ENCODE measurements around the gene STRN4.

Gene STRN4, protein sequence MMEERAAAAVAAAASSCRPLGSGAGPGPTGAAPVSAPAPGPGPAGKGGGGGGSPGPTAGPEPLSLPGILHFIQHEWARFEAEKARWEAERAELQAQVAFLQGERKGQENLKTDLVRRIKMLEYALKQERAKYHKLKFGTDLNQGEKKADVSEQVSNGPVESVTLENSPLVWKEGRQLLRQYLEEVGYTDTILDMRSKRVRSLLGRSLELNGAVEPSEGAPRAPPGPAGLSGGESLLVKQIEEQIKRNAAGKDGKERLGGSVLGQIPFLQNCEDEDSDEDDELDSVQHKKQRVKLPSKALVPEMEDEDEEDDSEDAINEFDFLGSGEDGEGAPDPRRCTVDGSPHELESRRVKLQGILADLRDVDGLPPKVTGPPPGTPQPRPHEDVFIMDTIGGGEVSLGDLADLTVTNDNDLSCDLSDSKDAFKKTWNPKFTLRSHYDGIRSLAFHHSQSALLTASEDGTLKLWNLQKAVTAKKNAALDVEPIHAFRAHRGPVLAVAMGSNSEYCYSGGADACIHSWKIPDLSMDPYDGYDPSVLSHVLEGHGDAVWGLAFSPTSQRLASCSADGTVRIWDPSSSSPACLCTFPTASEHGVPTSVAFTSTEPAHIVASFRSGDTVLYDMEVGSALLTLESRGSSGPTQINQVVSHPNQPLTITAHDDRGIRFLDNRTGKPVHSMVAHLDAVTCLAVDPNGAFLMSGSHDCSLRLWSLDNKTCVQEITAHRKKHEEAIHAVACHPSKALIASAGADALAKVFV

DNA sequence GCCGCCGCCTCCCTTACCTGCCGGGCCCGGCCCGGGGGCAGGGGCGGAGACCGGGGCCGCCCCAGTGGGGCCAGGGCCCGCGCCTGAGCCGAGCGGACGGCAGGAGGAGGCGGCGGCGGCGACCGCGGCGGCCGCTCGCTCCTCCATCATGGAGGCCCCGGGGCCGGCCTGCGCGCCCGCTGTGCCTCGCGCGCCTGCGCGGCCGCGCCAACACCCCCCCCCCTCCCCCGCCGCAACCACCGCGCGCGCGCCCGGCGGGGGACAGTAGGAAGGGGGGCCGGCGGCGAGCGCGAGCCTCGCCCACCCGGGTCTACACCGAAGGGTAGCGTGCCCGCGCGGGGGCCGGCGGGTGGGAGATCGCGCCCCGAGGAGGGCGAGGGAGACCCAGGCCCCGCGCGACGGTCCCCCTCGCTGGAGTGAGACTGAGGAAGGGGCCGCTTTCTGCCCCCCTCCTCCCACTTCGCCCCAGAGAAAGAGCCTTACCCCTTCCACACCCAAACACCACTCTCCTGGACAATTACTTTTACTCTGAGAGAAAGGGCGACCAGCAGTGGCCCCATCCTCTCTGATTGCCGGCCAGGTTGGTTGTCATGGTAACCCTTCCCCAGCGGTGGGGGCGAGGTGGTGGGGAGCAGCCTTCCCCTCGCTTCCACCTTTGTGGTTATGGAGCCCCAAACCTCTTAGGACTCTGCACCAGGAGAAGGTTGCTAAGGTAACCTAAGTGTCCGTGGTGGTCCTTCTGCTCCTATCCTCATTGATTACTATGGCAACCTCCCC, at the start of gene STRN4:
STRN4 (minus strand) TSS at position 170 of the 777 bp plus-strand sequence; CDS start at position 150, 20 bp downstream.
- Histone ChIP-seq H3K27ac (ENCODE audit: low read length) (peak within 1 kb of the TSS; percentile 31), H3K9me3 (ENCODE audit: control insufficient read depth in 1 of 2, low read length in 2 of 2) (no peaks in the 10 kb centered on the region), H3K4me1 (ENCODE audit: control insufficient read depth in 1 of 2, insufficient read depth in 2 of 2, low read length in 2 of 2) (peaks cover 6 to 37% of the 10 kb centered on the region in 2 donors), H3K27me3 (ENCODE audit: low read depth, low read length) (no peaks in the 10 kb centered on the region), H3K36me3 (ENCODE audit: control insufficient read depth in 1 of 2, insufficient read depth in 2 of 2, low read length in 2 of 2) (peaks cover 0 to 4% of the 10 kb centered on the region in 2 donors), H3K4me3 (ENCODE audit: low read depth in 1 of 2, low read length in 2 of 2) (peak within 1 kb of the TSS; percentile 85 to 91)

DNA sequence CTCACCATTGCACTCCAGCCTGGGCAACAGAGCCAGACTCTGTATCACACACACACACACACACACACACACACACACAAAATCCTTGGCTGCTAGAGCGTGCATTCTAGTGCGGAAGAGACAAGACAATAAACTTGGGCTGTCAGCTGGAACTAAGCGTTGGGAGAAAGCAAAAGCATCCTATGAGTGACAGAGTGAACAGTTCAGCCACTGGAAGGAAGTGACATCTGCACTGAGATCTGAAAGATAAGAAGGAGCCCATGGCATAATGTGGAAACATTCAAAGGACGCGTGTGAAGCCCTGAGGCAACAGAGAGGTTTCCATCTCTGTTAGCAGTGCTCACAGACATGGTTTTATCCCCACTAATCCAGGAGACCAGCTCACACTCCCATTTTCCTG, 45.7 kb upstream of the STRN4 start:
- Histone ChIP-seq H3K4me3 (ENCODE audit: low read depth in 1 of 2, low read length in 2 of 2) (no peak overlapping the region), H3K27ac (ENCODE audit: low read length) (no peak overlapping the region), H3K27me3 (ENCODE audit: low read depth, low read length) (no peaks in the 10 kb centered on the region), H3K9me3 (ENCODE audit: control insufficient read depth in 1 of 2, low read length in 2 of 2) (no peaks in the 10 kb centered on the region), H3K4me1 (ENCODE audit: control insufficient read depth in 1 of 2, insufficient read depth in 2 of 2, low read length in 2 of 2) (no peaks in the 10 kb centered on the region), H3K36me3 (ENCODE audit: control insufficient read depth in 1 of 2, insufficient read depth in 2 of 2, low read length in 2 of 2) (no peaks in the 10 kb centered on the region)

DNA sequence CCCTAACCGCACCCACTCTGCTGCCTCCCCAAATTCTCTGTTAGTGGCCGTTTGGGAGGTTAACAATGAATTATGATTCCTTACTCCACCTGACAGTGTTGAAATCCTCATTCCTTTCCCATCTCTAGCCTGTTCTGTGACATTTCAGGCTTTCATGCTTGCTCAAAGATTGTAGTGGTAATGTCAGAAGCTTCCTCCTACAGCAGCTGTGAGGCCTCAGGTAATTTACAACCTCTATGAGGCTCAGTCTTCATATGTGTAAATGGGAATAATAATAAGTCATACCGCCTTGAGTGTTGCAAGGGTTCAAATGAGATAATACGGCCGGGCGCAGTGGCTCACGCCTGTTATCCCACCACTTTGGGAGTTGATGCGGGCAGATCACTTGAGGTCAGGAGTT, 43.1 kb upstream of the STRN4 start:
- no peaks in the 10 kb centered on the region for H3K27me3 ChIP-seq (ENCODE audit: low read depth, low read length)
- no peak overlapping the region for H3K4me3 ChIP-seq (ENCODE audit: low read depth in 1 of 2, low read length in 2 of 2)
- no peak overlapping the region for H3K27ac ChIP-seq (ENCODE audit: low read length)
- H3K36me3 ChIP-seq (ENCODE audit: control insufficient read depth in 1 of 2, insufficient read depth in 2 of 2, low read length in 2 of 2) = no peaks in the 10 kb centered on the region
- no peaks in the 10 kb centered on the region for H3K9me3 ChIP-seq (ENCODE audit: control insufficient read depth in 1 of 2, low read length in 2 of 2)
- peaks cover 3 to 18% of the 10 kb centered on the region in 2 donors for H3K4me1 ChIP-seq (ENCODE audit: control insufficient read depth in 1 of 2, insufficient read depth in 2 of 2, low read length in 2 of 2)

DNA sequence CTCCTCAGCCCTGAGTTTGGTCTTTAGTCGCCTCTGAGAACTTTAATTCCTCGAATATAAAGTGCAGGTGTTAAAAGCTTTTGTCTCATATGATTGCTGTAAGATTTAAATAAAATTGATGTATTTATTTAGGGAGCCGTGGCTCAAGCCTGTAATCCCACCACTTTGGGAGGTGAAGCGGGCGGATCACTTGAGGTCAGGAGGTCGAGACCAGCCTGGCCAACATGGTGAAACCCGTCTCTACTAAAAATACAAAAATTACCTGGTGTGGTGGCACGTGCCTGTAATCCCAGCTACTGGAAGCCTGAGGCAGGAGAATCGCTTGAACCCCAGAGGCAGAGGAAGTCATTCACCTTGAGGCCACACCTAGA, 42.7 kb upstream of the STRN4 start:
- no peaks in the 10 kb centered on the region for H3K36me3 ChIP-seq (ENCODE audit: control insufficient read depth in 1 of 2, insufficient read depth in 2 of 2, low read length in 2 of 2)
- no peak overlapping the region for H3K27ac ChIP-seq (ENCODE audit: low read length)
- H3K27me3 ChIP-seq (ENCODE audit: low read depth, low read length) = no peaks in the 10 kb centered on the region
- no peaks in the 10 kb centered on the region for H3K9me3 ChIP-seq (ENCODE audit: control insufficient read depth in 1 of 2, low read length in 2 of 2)
- peaks cover 7 to 22% of the 10 kb centered on the region in 2 donors for H3K4me1 ChIP-seq (ENCODE audit: control insufficient read depth in 1 of 2, insufficient read depth in 2 of 2, low read length in 2 of 2)
- H3K4me3 ChIP-seq (ENCODE audit: low read depth in 1 of 2, low read length in 2 of 2) = peak overlapping the region in 1 of 2 donors; percentile 79

DNA sequence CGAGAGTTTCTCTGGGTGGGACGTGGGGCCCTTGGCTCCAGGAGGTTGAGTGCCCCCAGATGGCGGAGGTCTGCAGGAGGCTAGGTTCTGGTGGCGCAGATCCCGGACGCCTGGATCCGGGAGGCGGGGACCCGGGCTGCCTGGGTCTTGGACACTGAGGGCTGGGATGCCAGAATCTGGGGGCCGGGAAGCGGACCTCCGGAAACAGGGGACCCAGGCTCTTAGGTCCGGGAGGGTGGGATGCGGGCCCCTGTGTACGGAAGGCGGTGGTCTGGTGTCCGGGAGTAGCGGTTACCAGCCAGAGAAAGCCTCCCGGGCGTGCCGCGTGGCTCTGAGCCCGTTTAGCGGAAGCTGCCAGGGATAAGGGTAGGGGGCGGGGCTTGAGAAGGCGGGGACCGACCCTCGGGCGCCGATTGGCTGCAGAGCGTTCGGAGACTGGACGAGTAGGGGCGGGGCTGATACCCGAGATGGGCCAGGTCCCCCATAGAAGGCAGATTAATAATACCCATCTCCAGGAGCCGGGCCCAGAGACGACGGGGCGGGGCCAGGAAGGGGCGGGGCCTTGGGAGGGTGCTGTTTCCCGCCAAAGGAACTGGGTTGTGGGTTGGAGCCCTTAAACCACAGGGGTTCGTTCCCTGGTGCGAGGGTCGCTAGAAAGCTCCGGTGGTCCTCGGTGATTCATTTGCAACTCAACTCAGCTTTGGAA, 42.2 kb upstream of the STRN4 start, which contains the start of gene SLC1A5:
SLC1A5 (minus strand) TSS at position 333 of the 706 bp plus-strand sequence. CDS start 629 bp downstream, outside the sequence.
- H3K27me3 ChIP-seq (ENCODE audit: low read depth, low read length) = no peaks in the 10 kb centered on the region
- H3K4me1 ChIP-seq (ENCODE audit: control insufficient read depth in 1 of 2, insufficient read depth in 2 of 2, low read length in 2 of 2) = peaks cover 9 to 24% of the 10 kb centered on the region in 2 donors

DNA sequence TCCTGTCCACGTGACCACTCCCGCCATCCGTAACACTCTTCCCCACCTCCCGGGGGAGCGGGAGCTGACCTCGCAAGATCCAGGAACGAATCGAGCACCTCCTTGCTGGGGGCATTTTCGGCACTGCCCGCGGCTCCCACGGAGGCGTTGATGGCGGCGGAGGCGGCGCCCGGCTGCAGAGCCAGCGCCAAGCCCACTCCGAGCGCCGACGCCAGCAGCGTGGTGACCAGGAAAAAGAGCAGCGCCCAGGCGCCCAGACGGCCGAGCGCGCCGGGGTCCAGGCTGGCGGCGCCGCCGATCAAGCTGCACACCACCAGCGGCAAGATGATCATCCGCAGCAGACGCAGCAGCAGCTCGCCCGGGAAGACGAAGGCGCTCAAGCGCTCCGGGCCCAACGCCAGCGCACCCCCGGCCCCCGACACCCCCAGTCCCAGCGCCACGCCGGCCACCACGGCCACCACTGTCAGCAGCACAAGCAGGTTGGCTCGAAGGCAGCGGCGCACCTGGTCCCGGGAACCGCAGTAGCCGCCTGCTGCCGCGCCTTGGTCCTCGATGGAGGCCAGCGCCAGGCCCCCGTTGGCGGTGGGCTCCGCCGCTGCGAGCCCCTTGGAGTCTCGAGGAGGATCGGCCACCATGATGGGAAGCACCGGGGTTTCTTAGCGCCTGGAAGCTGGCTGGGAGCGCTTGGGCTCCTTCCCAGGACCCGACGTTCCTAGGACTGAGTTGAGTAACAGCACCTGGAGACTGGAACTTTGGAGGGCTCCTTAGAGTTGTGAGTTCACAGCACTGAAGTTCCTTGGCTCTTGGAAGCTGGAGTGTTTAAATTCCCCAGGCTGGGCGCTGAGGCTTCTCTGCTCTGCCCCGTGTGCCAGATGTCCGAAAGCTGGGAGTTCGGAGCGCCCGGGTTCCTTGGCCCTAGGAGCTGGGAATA, 41.3 kb upstream of the STRN4 start:
- peak overlapping the region; percentile 94 for H3K27ac ChIP-seq (ENCODE audit: low read length)
- H3K27me3 ChIP-seq (ENCODE audit: low read depth, low read length) = no peaks in the 10 kb centered on the region
- H3K4me1 ChIP-seq (ENCODE audit: control insufficient read depth in 1 of 2, insufficient read depth in 2 of 2, low read length in 2 of 2) = peaks cover 9 to 24% of the 10 kb centered on the region in 2 donors
- peak overlapping the region; percentile 79 for H3K4me3 ChIP-seq (ENCODE audit: low read depth in 1 of 2, low read length in 2 of 2)
- H3K36me3 ChIP-seq (ENCODE audit: control insufficient read depth in 1 of 2, insufficient read depth in 2 of 2, low read length in 2 of 2) = peaks cover 3 to 5% of the 10 kb centered on the region in 2 donors
- no peaks in the 10 kb centered on the region for H3K9me3 ChIP-seq (ENCODE audit: control insufficient read depth in 1 of 2, low read length in 2 of 2)

More for the DNA sequence above, 42.2 kb upstream of the STRN4 start, which contains the start of gene SLC1A5:
- H3K9me3 ChIP-seq (ENCODE audit: control insufficient read depth in 1 of 2, low read length in 2 of 2) = no peaks in the 10 kb centered on the region
- H3K27ac ChIP-seq (ENCODE audit: low read length) = peak within 1 kb of the TSS; percentile 67
- peaks cover 0 to 2% of the 10 kb centered on the region in 2 donors for H3K36me3 ChIP-seq (ENCODE audit: control insufficient read depth in 1 of 2, insufficient read depth in 2 of 2, low read length in 2 of 2)
- H3K4me3 ChIP-seq (ENCODE audit: low read depth in 1 of 2, low read length in 2 of 2) = peak within 1 kb of the TSS; percentile 79

DNA sequence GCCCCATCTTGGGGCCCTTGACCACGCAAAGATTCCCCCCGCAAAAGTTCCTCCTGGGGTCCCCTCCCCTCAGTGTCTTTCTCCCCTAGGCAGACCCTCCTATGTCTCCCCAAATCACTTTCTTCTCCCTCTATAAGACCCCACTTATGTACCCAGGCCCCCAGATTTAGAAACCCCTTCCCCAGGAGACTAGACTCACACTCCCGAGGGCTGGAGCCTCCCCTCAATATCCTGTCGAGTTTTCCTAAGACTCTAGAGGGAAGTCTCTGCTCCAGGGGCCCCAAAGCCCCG, 40.7 kb upstream of the STRN4 start:
- Histone ChIP-seq H3K36me3 (ENCODE audit: control insufficient read depth in 1 of 2, insufficient read depth in 2 of 2, low read length in 2 of 2) (peaks cover 3 to 8% of the 10 kb centered on the region in 2 donors), H3K9me3 (ENCODE audit: control insufficient read depth in 1 of 2, low read length in 2 of 2) (no peaks in the 10 kb centered on the region), H3K4me3 (ENCODE audit: low read depth in 1 of 2, low read length in 2 of 2) (peak overlapping the region; percentile 79), H3K4me1 (ENCODE audit: control insufficient read depth in 1 of 2, insufficient read depth in 2 of 2, low read length in 2 of 2) (peaks cover 9 to 24% of the 10 kb centered on the region in 2 donors), H3K27ac (ENCODE audit: low read length) (peak overlapping the region; percentile 94), H3K27me3 (ENCODE audit: low read depth, low read length) (no peaks in the 10 kb centered on the region)

DNA sequence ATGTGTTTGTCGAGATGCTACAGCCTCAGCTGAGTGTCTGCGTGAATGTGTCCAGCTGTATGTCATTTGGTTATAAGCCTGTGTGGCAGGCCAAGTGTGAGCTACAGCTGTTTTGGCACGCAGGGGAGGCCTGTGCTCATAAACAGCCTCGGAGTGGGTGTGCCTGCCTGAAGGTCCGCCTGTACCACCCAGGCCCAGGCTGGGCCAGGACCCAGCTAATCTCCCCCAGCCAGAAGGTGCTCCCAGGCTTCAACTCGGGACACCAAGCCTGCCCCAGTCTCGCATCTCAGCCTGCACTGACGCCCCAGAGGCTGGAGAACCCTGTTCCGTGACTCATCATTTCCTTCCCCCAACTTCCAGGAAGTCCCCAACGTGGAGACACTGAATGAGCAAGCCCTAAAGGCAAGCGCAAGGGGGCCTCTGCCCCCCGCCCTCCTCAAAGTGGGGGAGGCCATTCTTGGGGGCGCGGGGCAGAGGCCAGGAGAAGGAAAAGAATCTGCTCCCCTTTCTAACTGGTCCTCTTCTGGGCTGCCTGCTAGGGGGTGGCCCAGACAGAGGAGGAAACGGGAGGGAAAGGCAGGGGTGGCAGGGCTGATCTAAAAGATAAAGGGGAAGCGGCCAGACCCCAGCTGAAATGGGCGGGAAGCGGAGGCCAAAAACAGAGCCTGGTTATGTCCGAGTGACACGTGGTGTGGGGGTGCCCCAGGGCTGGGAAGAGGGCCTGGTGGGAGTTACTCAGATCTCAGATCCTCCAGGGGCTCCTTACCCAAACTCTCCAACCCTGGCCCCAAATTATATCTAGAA, 40.2 kb upstream of the STRN4 start:
- Histone ChIP-seq H3K4me1 (ENCODE audit: control insufficient read depth in 1 of 2, insufficient read depth in 2 of 2, low read length in 2 of 2) (peaks cover 9 to 24% of the 10 kb centered on the region in 2 donors), H3K9me3 (ENCODE audit: control insufficient read depth in 1 of 2, low read length in 2 of 2) (no peaks in the 10 kb centered on the region), H3K27ac (ENCODE audit: low read length) (peak overlapping the region; percentile 94), H3K36me3 (ENCODE audit: control insufficient read depth in 1 of 2, insufficient read depth in 2 of 2, low read length in 2 of 2) (peaks cover 3 to 8% of the 10 kb centered on the region in 2 donors), H3K4me3 (ENCODE audit: low read depth in 1 of 2, low read length in 2 of 2) (peak overlapping the region; percentile 79), H3K27me3 (ENCODE audit: low read depth, low read length) (no peaks in the 10 kb centered on the region)

DNA sequence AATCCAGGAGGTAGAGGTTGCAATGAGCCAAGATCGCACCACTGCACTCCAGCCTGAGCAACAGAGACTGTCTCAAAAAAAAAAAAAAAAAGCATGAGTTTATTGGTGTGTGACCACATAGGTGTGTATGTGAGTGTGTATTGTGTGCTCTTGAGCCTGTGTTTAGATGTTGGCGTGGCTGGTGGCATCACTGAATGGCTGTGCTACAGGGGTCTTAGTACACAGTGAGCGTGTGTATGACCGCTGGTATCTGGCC, 39.7 kb upstream of the STRN4 start:
- Histone ChIP-seq H3K27ac (ENCODE audit: low read length) (peak overlapping the region; percentile 94), H3K27me3 (ENCODE audit: low read depth, low read length) (no peaks in the 10 kb centered on the region), H3K36me3 (ENCODE audit: control insufficient read depth in 1 of 2, insufficient read depth in 2 of 2, low read length in 2 of 2) (peaks cover 3 to 8% of the 10 kb centered on the region in 2 donors), H3K4me1 (ENCODE audit: control insufficient read depth in 1 of 2, insufficient read depth in 2 of 2, low read length in 2 of 2) (peaks cover 9 to 24% of the 10 kb centered on the region in 2 donors), H3K9me3 (ENCODE audit: control insufficient read depth in 1 of 2, low read length in 2 of 2) (no peaks in the 10 kb centered on the region), H3K4me3 (ENCODE audit: low read depth in 1 of 2, low read length in 2 of 2) (peak overlapping the region; percentile 79)

All from muscle layer of duodenum (tissue), 2 donors.